ENCODE results near the gene TIGD3.
A peak's percentile ranks its signal among the peaks of the same experiment; 100 is the strongest.

TIGD3 gene

GRCh38 chr11:65354265-65355012 lies at the start of gene TIGD3:
Gene TIGD3 (plus strand): TSS chr11:65354751. CDS start chr11:65355809, 1,058 bp downstream.
- DNase-seq = peak; percentile 98

GRCh38 chr11:65305501-65306268 lies 48.9 kb upstream of the TIGD3 start:
- DNase-seq = no peak

GRCh38 chr11:65307298-65308229 lies 47.0 kb upstream of the TIGD3 start:
- no peak for DNase-seq

GRCh38 chr11:65308281-65308891 lies 46.2 kb upstream of the TIGD3 start:
- DNase-seq = no peak

GRCh38 chr11:65309006-65309405 lies 45.5 kb upstream of the TIGD3 start:
- no peak for DNase-seq

- no peak for DNase-seq
Measured at GRCh38 chr11:65310215-65310614, 44.3 kb upstream of the TIGD3 start.

GRCh38 chr11:65310736-65311135 lies 43.8 kb upstream of the TIGD3 start:
- DNase-seq = no peak

- no peak for DNase-seq
Measured at GRCh38 chr11:65311170-65311678, 43.3 kb upstream of the TIGD3 start.

GRCh38 chr11:65314501-65315203 lies 39.9 kb upstream of the TIGD3 start, which contains the start of gene CDC42EP2:
Gene CDC42EP2 (plus strand): TSS chr11:65314866. CDS start chr11:65320899, 6,033 bp downstream.
- DNase-seq = peak; percentile 86

- peak; percentile 97 for DNase-seq
Measured at GRCh38 chr11:65315204-65315865, 39.2 kb upstream of the TIGD3 start.

GRCh38 chr11:65315866-65316226 lies 38.7 kb upstream of the TIGD3 start:
- DNase-seq = no peak

GRCh38 chr11:65316227-65317024 lies 38.1 kb upstream of the TIGD3 start:
- no peak for DNase-seq

GRCh38 chr11:65317025-65317786 lies 37.3 kb upstream of the TIGD3 start:
- no peak for DNase-seq

- no peak for DNase-seq
Measured at GRCh38 chr11:65320386-65321075, 34.0 kb upstream of the TIGD3 start.

- DNase-seq = no peak
Measured at GRCh38 chr11:65321076-65321475, 33.5 kb upstream of the TIGD3 start.

- DNase-seq = no peak
Measured at GRCh38 chr11:65321828-65322485, 32.6 kb upstream of the TIGD3 start.

- DNase-seq = no peak
Measured at GRCh38 chr11:65323813-65324212, 30.7 kb upstream of the TIGD3 start.

GRCh38 chr11:65325435-65325834 lies 29.1 kb upstream of the TIGD3 start:
- no peak for DNase-seq
